GM18951 (cell line): ENCODE results near the gene CNFN.

Source experiments
- POLR2A ChIP-seq: IDR thresholded peaks from 4 replicates; pipeline ENCODE4 v1.6.1; 2011; ENCODE audit warnings: mild to moderate bottlenecking; ENCODE audit not compliant: insufficient read length, insufficient read depth; ENCODE audit errors: extremely low read depth
- in situ Hi-C: fragments of 300-500 bp; cut with MboI; formaldehyde crosslinking; loops from one replicate; pipeline ENCODE4 v1.12.0; 2022; ENCODE audit warnings: low sequenced_read_pairs, mixed read lengths, inconsistent platforms; ENCODE audit not compliant: unreplicated experiment

Gene CNFN

GRCh38 chr19:42378225-42379215 is 11.6 kb downstream of the CNFN start:
- in situ Hi-C loops, result no loop called here
- no peak for TF ChIP-seq POLR2A

DNA sequence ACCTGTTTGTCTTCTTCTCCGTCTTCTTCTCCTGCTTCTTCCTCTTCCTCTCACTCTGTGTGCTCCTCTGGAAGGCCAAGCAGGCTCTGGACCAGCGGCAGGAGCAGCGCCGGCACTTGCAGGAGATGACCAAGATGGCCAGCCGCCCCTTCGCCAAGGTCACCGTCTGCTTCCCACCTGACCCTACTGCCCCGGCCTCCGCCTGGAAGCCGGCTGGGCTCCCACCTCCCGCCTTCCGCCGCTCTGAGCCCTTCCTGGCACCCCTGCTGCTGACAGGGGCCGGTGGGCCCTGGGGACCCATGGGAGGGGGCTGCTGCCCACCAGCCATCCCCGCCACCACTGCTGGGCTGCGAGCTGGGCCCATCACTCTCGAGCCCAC is 13.9 kb downstream of the CNFN start:
- in situ Hi-C loops, result no loop called here
- TF ChIP-seq POLR2A, result no peak

GRCh38 chr19:42375415-42376176 is 14.5 kb downstream of the CNFN start:
- in situ Hi-C loops, result no loop called here
- TF ChIP-seq POLR2A, result no peak

- TF ChIP-seq POLR2A, result no peak
- in situ Hi-C loops, result no loop called here
Measured at GRCh38 chr19:42374826-42375376, 15.2 kb downstream of the CNFN start.

- in situ Hi-C loops, result no loop called here
- TF ChIP-seq POLR2A, result no peak
Measured at GRCh38 chr19:42370626-42371175, 19.4 kb downstream of the CNFN start.

DNA sequence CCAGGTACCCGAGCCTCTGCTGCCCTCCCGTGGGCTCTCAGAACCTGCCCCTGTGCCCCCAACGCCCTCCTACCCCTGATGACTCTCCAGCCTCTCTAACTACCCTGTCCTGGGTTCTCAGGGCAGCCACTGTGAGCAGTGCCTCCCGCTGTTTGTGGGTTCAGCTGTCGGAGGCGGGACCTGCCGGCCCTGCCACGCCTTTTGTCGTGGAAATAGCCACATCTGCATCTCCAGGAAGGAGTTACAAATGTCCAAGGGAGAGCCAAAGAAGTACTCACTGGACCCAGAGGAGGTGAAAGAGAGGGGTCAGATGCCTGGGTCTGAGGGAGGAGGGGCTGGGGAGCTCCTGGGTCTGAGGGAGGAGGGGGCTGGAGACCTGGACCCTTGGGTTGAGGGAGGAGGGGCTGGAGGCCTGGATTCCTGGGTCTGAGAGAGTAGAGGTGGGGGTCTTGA is 20.0 kb downstream of the CNFN start:
- in situ Hi-C loops, result no loop called here
- TF ChIP-seq POLR2A, result no peak

GRCh38 chr19:42369433-42370067 is 20.5 kb downstream of the CNFN start:
- no peak for TF ChIP-seq POLR2A
- in situ Hi-C loops, result no loop called here

DNA sequence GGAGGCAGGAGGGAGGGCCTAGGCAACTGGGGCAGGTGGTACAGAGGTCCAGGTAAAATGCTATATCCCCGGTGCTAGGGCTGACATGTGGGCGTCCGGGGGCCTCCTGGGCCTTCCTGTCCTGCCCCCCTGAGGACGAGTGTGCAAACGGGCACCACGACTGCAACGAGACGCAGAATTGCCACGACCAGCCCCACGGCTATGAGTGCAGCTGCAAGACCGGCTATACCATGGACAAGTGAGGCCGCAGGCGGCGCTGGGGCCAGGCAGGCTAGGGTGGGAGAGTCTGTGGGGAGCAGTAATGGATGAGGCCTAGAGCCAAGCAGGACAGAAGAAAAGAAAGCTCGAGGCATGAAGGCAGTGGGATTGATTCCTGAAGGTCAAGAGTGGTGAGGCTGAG is 21.3 kb downstream of the CNFN start:
- in situ Hi-C loops, result no loop called here
- no peak for TF ChIP-seq POLR2A

DNA sequence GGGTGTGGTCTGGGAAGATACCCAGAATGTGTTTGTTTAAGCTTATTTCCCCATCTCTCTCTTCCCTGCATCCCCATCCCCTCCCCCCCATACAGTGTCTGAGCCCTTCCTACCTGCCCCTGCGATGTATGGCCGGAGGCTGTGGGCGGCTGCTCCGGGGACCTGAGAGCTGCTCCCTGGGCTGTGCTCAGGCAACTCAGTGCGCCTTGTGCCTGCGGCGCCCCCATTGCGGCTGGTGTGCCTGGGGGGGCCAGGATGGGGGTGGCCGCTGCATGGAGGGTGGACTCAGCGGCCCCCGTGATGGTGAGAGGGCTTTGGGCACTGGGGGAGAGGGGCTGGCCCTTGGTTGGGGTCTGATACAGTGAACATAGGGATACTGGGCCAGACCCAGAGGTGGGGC is 21.7 kb downstream of the CNFN start:
- in situ Hi-C loops, result no loop called here

GRCh38 chr19:42367929-42368328 is 22.2 kb downstream of the CNFN start:
- in situ Hi-C loops, result no loop called here

More for the DNA sequence above, 21.7 kb downstream of the CNFN start:
- no peak for TF ChIP-seq POLR2A

DNA sequence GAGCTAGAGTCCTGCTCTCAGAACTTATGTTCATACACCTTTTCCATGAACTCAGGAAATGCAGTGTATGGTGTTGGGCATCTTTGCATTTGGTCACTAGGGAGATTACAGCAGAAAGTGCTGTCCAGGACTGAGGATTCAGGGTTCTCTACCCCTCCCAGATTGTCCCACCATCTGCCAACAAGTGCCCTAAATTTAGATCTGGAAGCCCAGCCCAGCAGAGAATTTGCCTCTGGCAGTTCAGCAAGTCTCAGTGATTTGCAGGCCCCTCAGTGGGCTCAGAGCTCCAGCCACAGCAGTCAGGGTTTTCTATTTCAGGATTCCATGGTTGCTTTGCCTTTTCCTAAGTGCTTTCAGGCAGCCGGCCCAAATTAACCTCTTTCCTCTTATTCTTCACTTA is 23.4 kb downstream of the CNFN start:
- in situ Hi-C loops, result no loop called here
- no peak for TF ChIP-seq POLR2A

More at GRCh38 chr19:42367929-42368328, 22.2 kb downstream of the CNFN start:
- no peak for TF ChIP-seq POLR2A

DNA sequence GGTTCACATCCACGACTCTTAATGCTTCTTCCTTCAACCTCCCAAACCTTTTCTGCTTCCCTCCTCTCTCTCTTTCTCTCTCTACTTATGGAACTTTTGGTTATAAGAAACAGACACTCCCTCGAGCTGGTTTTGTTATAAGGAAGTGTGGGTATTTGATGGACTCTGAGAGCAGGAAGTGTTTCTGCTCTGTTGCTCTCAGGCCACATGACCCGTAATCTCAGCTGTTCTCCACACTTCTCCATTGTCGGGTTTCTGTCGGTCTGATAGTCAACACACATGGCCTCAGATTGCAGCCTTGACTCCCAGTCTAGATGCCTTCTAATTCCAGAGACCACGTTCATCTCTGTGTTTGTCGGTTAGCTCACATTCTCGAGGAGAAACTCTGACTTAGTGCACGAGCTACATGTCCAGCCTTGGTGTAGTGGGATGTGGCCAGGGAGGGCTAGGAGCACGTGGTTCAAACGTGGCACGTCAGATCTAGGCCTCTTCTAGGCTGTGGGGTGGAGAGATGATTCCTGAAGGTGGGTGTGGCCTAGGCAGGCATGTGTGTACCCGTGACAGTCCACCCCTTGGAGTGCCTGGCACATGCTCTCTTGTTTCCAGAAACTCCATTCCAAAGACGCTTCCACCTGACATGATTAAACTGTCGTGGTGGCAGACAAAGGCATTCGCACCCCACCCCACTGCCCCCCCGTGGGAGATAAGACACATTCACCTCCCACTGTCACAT is 26.3 kb downstream of the CNFN start:
- in situ Hi-C loops, result no loop called here
- TF ChIP-seq POLR2A, result no peak
